Astrocyte of the spinal cord (primary cell): Measurements from ENCODE around the gene A3GALT2.

Source experiments
- DNase-seq: peaks from one replicate; pipeline ENCODE4 v3.0.0; 2011; ENCODE audit warnings: low read depth, low spot score
- H3K4me3 ChIP-seq: 2 replicates; pipeline ENCODE4 v1.5.1; 2011; ENCODE audit warnings: low read depth, mild to moderate bottlenecking, low read length, moderate library complexity
- CTCF ChIP-seq: IDR thresholded peaks from 2 replicates; pipeline ENCODE4 v1.5.1; 2012; ENCODE audit warnings: low read depth, mild to moderate bottlenecking, low read length, inconsistent platforms
- in situ Hi-C: cut with HindIII; loops from 2 replicates; pipeline ENCODE4 v1.10.0; 2017; ENCODE audit warnings: low sequenced_read_pairs

Gene A3GALT2

GRCh38 chr1:33330906-33331305 lies 10.0 kb upstream of the A3GALT2 start:
- in situ Hi-C loops, result no loop called here
- no peak for TF ChIP-seq CTCF
- no peak for DNase-seq
- no peak overlapping the region for H3K4me3 ChIP-seq

GRCh38 chr1:33330361-33330890 lies 9.5 kb upstream of the A3GALT2 start:
- H3K4me3 ChIP-seq, result no peak overlapping the region
- no peak for DNase-seq
- in situ Hi-C loops, result no loop called here
- TF ChIP-seq CTCF, result no peak

- H3K4me3 ChIP-seq, result no peak overlapping the region
- in situ Hi-C loops, result no loop called here
- no peak for DNase-seq
- no peak for TF ChIP-seq CTCF
These were observed 8.9 kb upstream of the A3GALT2 start for GRCh38 chr1:33329600-33330305.

GRCh38 chr1:33328817-33329216 lies 7.9 kb upstream of the A3GALT2 start:
- H3K4me3 ChIP-seq, result no peak overlapping the region
- DNase-seq, result no peak
- TF ChIP-seq CTCF, result no peak
- in situ Hi-C loops, result no loop called here

GRCh38 chr1:33327587-33328325 lies 6.9 kb upstream of the A3GALT2 start:
- in situ Hi-C loops, result no loop called here
- H3K4me3 ChIP-seq, result no peak overlapping the region
- no peak for TF ChIP-seq CTCF
- DNase-seq, result peak; percentile 97

- no peak for TF ChIP-seq CTCF
- H3K4me3 ChIP-seq, result no peak overlapping the region
These were observed 5.9 kb upstream of the A3GALT2 start for GRCh38 chr1:33326785-33327184.

More at GRCh38 chr1:33326785-33327184, 5.9 kb upstream of the A3GALT2 start:
- DNase-seq, result no peak
- in situ Hi-C loops, result no loop called here
